Measurements from ENCODE around the gene GREB1.
A peak's percentile ranks its signal among the peaks of the same experiment; 100 is the strongest.

Gene GREB1

GRCh38 chr2:11579867-11580659 is 46.2 kb downstream of the GREB1 start:
- TF ChIP-seq, protein P1, sequence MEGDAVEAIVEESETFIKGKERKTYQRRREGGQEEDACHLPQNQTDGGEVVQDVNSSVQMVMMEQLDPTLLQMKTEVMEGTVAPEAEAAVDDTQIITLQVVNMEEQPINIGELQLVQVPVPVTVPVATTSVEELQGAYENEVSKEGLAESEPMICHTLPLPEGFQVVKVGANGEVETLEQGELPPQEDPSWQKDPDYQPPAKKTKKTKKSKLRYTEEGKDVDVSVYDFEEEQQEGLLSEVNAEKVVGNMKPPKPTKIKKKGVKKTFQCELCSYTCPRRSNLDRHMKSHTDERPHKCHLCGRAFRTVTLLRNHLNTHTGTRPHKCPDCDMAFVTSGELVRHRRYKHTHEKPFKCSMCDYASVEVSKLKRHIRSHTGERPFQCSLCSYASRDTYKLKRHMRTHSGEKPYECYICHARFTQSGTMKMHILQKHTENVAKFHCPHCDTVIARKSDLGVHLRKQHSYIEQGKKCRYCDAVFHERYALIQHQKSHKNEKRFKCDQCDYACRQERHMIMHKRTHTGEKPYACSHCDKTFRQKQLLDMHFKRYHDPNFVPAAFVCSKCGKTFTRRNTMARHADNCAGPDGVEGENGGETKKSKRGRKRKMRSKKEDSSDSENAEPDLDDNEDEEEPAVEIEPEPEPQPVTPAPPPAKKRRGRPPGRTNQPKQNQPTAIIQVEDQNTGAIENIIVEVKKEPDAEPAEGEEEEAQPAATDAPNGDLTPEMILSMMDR (conservative IDR thresholded peaks at IDR 0.05; ENCODE audit: low read depth, low read length): no peak
- DNase-seq (ENCODE audit: low read depth): no peak
- no peak overlapping the region for H3K4me3 ChIP-seq (ENCODE audit: low read depth, low read length)

DNA sequence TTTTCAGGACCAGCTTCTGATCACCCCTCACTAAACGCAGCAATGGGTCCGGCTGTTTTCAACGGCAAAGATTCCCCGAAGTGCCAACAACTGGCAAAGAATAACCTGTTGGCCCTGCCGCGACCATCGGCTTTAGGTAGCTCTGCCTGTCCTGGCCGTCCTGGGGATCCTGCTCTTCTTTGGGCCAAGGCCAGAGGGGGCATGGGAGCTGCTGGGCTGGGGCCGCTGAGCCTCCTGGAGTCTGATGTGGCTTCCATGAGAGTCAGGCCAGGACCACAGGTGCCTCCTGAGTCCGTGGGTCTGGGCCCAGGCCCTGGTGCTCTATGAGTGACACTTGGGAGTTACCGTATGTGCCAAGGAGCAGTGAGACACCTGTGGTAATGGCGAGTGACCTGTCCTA is 46.9 kb downstream of the GREB1 start:
- TF ChIP-seq, protein P1 (conservative IDR thresholded peaks at IDR 0.05; ENCODE audit: low read depth, low read length): no peak
- no peak overlapping the region for H3K4me3 ChIP-seq (ENCODE audit: low read depth, low read length)
- no peak for DNase-seq (ENCODE audit: low read depth)

DNA sequence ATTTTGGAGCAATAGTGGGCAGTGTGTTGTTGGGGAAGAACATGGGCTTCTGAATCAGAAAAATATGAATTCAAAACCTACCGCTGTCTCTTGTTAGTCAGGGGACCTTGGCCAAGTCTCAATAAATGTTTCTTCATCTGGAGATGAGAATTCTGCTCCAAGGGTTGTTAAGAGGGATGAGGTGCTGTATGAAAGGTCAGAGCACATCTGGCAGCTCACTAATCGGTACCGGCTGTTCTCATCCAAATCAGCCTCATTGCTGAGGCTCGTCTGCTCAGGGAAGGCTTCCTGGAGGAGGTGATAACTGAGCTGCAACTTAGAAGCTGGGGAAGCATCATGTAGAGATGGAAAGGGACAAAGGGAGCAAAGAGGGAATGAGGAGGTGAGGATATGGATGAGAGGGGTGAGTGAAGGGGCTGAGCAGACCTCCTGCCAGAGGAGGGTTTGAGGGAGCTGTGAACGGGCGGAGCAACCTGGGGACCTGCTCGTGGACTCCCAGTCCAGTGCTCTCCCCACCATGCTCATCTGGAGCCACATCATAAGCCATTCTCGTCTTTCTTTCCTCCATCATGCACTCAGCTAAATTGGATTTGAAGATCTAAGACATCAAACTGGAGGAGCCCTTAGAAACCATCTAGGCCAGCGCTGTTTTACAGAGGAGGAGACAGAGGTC is 47.4 kb downstream of the GREB1 start:
- TF ChIP-seq, protein P1 (conservative IDR thresholded peaks at IDR 0.05; ENCODE audit: low read depth, low read length): no peak
- no peak for DNase-seq (ENCODE audit: low read depth)
- H3K4me3 ChIP-seq (ENCODE audit: low read depth, low read length): no peak overlapping the region

DNA sequence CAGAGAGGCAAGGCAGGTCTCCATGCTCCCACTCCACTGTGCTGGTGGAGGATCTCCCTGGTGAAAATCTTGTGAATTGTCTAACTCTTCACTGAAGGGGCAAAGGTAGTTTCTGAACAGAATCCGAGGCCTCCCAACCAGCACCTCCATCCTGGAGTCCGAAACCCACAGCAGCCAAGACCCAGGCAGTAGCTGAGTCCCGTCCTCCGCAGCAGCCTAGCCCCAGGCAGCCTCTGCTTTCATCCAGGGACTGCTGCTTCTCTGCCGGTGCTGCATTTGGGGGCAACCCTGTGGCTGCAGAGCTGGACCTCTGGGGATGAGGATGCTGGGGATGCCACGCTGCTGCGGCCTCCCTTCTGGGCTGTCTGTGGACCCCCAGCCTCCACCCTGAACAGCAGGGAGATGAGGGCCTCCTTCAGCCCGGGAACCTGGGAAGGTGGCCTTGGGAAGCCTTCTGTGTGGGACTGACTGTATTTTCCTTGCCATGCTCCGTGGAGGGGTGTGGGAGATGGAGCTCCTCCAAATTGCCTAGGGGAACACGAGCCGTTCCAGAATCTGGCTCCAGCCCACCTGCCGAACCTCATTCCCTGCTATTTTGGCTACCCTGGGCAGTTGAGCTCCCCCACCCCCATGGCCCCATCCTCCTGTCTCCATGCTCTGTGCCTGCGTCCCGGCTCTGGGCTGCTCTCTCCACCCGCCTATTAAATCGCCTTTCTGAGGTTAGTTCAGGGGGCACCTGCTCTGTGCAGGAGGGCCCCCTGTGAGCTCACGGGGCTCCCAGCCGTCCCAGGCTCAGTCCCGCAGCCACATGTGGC is 48.2 kb downstream of the GREB1 start:
- DNase-seq (ENCODE audit: low read depth): no peak
- H3K4me3 ChIP-seq (ENCODE audit: low read depth, low read length): no peak overlapping the region

DNA sequence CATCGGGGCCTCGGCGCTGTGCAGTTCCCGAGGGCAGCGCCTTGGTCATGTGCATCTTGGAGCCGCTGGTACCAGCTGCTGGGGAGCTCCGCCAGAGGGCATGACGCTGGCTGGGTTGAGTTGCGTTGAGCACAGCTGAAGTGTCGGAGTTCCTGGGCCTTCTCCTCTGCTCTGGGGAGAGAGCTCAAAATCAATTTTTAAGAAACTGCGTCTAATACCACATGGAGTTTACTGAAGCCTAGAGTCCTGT is 48.7 kb downstream of the GREB1 start:
- H3K4me3 ChIP-seq (ENCODE audit: low read depth, low read length): no peak overlapping the region

More for the DNA sequence above, 48.2 kb downstream of the GREB1 start:
- TF ChIP-seq, protein P1 (conservative IDR thresholded peaks at IDR 0.05; ENCODE audit: low read depth, low read length): no peak

DNA sequence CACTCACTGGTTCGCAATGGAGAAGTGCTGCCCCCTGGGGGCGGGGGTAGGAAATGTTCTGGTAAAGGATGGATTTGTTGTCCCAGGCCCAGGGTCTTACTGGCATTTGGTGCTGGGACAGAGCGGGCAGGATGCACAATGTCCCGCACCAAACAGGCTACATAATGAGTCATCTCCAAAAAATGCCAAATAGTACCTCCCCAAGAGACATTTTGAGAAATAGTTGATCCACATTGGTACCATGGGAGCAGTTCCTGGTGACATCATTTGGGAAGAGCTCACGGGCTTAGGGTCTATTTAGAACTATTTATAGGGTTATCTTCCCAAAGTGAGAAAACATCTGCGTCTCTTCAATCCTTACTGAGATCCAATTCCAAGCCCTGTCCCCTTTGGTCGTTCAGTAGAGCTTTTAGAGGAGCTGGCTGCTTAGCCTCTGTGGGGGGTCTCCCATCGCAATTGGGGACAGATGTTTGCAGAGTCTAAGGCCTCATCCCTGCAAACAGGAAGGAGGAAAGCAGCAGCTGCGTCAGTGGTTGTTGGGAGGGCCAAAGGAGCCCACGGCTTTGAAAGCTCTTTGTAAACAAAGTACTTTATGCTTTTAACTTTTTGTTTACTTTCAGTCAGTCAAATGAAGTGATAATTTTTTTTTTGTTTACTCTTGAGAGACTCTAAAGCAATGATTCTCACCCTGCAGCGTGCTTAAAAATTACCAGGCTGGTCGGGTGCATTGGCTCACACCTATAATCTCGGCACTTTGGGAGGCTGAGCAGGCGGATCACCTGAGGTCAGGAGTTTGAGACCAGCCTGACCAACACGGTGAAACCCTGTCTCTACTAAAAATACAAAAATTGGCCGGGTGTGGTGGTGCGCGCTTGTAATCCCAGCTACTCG is 49.3 kb downstream of the GREB1 start:
- TF ChIP-seq, protein P1 (conservative IDR thresholded peaks at IDR 0.05; ENCODE audit: low read depth, low read length): peak; percentile 86

More for the DNA sequence above, 48.7 kb downstream of the GREB1 start:
- TF ChIP-seq, protein P1 (conservative IDR thresholded peaks at IDR 0.05; ENCODE audit: low read depth, low read length): no peak
- DNase-seq (ENCODE audit: low read depth): no peak

More for the DNA sequence above, 49.3 kb downstream of the GREB1 start:
- no peak overlapping the region for H3K4me3 ChIP-seq (ENCODE audit: low read depth, low read length)
- peak; percentile 67 for DNase-seq (ENCODE audit: low read depth)

Data from choroid plexus epithelial cell (primary cell).